SK-N-SH (cell line): ENCODE results near the gene STK39. TPM values are rescaled to one million over a fixed set of nuclear protein-coding genes. Genes with fewer than 3 reads are reported as not detected.

ENCODE experiments used
- CTCF ChIA-PET: fragments of 300-600, 350-600 bp; formaldehyde crosslinking; extraction: SDS; loops from one replicate; lab custom pipeline; 2021; lab: Yijun Ruan, JAX
- POLR2A ChIA-PET: fragments of 350-600 bp; sonication (Branson Sonifier 250); formaldehyde crosslinking; extraction: SDS; loops from one replicate; lab custom pipeline; 2020; ENCODE audit warnings: antibody characterized with exemption, inconsistent platforms; lab: Yijun Ruan, JAX
- DNase-seq: peaks from one replicate; pipeline ENCODE4 v3.0.0; 2012
- H2AFZ ChIP-seq: fragments of 200-600 bp; sonication (generic); 2 replicates; pipeline ENCODE4 v1.8.1; 2016; ENCODE audit warnings: antibody characterized with exemption, mild to moderate bottlenecking, low read depth
- H3F3A ChIP-seq: fragments of 200-600 bp; sonication (generic); replicated peaks from 2 replicates; pipeline ENCODE3; 2016; ENCODE audit warnings: antibody characterized with exemption, mild to moderate bottlenecking; ENCODE audit not compliant: insufficient read depth
- H3K27ac ChIP-seq, 2 experiments: fragments of 200-500 bp in 1 of 2; fragments of 200-600 bp in 1 of 2; sonication (Bioruptor generic) in 1 of 2; sonication (generic), shearing (Covaris generic) in 1 of 2; 2 replicates each; pipeline versions ENCODE4 v1.5.1 to v1.6.1; 2014 to 2016; ENCODE audit warnings: low read depth in 2 of 2, inconsistent platforms in 1 of 2, low read length in 1 of 2, mild to moderate bottlenecking in 1 of 2, mixed read lengths in 1 of 2
- H3K27me3 ChIP-seq: fragments of 200-600 bp; sonication (generic), shearing (Covaris generic); 2 replicates; pipeline ENCODE4 v1.6.1; 2016; ENCODE audit warnings: mixed run types; ENCODE audit not compliant: insufficient read depth
- H3K36me3 ChIP-seq, 2 experiments: fragments of 200-500 bp in 1 of 2; fragments of 200-600 bp in 1 of 2; sonication (Bioruptor generic) in 1 of 2; sonication (generic) in 1 of 2; replicated peaks in 1 of 2; 2 replicates each; pipeline versions ENCODE3 to v1.5.1; 2014 to 2016; ENCODE audit warnings: low read length in 1 of 2, mild to moderate bottlenecking in 1 of 2; ENCODE audit not compliant: insufficient read depth in 2 of 2, control insufficient read depth in 1 of 2
- H3K4me1 ChIP-seq, 2 experiments: fragments of 200-500 bp in 1 of 2; fragments of 200-600 bp in 1 of 2; sonication (Bioruptor generic) in 1 of 2; sonication (generic), shearing (Covaris generic) in 1 of 2; 2 replicates each; pipeline versions ENCODE4 v1.5.1 to v1.6.1; 2014 to 2016; ENCODE audit warnings: low read depth in 1 of 2, low read length in 1 of 2, mixed run types in 1 of 2; ENCODE audit not compliant: insufficient read depth in 2 of 2, control insufficient read depth in 1 of 2
- H3K4me2 ChIP-seq: fragments of 200-600 bp; sonication (generic), shearing (Covaris generic); 2 replicates; pipeline ENCODE4 v1.6.1; 2017; ENCODE audit warnings: mixed run types
- H3K4me3 ChIP-seq, 2 experiments: fragments of 200-500 bp in 1 of 2; fragments of 200-600 bp in 1 of 2; sonication (Bioruptor generic) in 1 of 2; sonication (generic), shearing (Covaris generic) in 1 of 2; 2 replicates each; pipeline versions ENCODE4 v1.5.1 to v1.8.1; 2014 to 2016; ENCODE audit warnings: low read depth in 2 of 2, inconsistent platforms in 1 of 2, low read length in 1 of 2, mild to moderate bottlenecking in 1 of 2, mixed read lengths in 1 of 2, moderate library complexity in 1 of 2
- H3K79me2 ChIP-seq: fragments of 200-600 bp; sonication (generic); 2 replicates; pipeline ENCODE4 v1.8.1; 2017; ENCODE audit warnings: mild to moderate bottlenecking; ENCODE audit not compliant: insufficient read depth
- H3K9ac ChIP-seq: fragments of 200-600 bp; sonication (generic); 2 replicates; pipeline ENCODE4 v1.6.1; 2017; ENCODE audit warnings: mixed run types
- H3K9me2 ChIP-seq: fragments of 200-600 bp; sonication (generic); 2 replicates; pipeline ENCODE4 v1.6.1; 2017; ENCODE audit warnings: mixed run types
- H3K9me3 ChIP-seq: fragments of 200-600 bp; sonication (generic); 2 replicates; pipeline ENCODE4 v1.6.1; 2017; ENCODE audit warnings: mixed run types, mild to moderate bottlenecking, moderate library complexity
- H4K20me1 ChIP-seq: fragments of 200-600 bp; sonication (generic); 2 replicates; pipeline ENCODE4 v1.6.1; 2017; ENCODE audit warnings: mild to moderate bottlenecking, mixed run types; ENCODE audit not compliant: insufficient read depth
- ELF1 ChIP-seq: IDR thresholded peaks from 2 replicates; pipeline ENCODE4 v1.4.0; 2012
- EP300 ChIP-seq, 2 experiments: IDR thresholded peaks; 2 replicates each; pipeline versions ENCODE4 v1.4.0 to v1.6.1; 2012; ENCODE audit warnings: borderline replicate concordance in 1 of 2, low read depth in 1 of 2, low read length in 1 of 2
- FOXM1 ChIP-seq: IDR thresholded peaks from 2 replicates; pipeline ENCODE4 v1.4.0; 2012; ENCODE audit warnings: low read depth, mild to moderate bottlenecking
- RAD21 ChIP-seq: IDR thresholded peaks from 2 replicates; pipeline ENCODE4 v1.6.1; 2012; ENCODE audit warnings: mild to moderate bottlenecking, low read length
- RXRA ChIP-seq: IDR thresholded peaks from 2 replicates; pipeline ENCODE4 v1.4.0; 2012; ENCODE audit warnings: low read depth, mild to moderate bottlenecking, borderline replicate concordance
- SMC3 ChIP-seq: IDR thresholded peaks from 2 replicates; pipeline ENCODE4 v1.6.1; 2012; ENCODE audit warnings: low read depth, low read length, improper control_type of control experiment
- TCF12 ChIP-seq: IDR thresholded peaks from 2 replicates; pipeline ENCODE4 v1.4.0; 2012
- WGBS: methylation state at CpG from one replicate; pipeline ENCODE4 v1.1.6; 2017; ENCODE audit warnings: low lambda C conversion rate; 5-methylcytosine and 5-hydroxymethylcytosine counted together
- polyA plus RNA-seq, 3 experiments: library from polyadenylated mRNA; depleted of rRNA; stranded (reverse); fragments of >200 nt; gene quantifications; 2 replicates each; pipeline ENCODE4 v1.2.3, GENCODE V29; 2012
- TF ChIP-seq, protein P1 (sequence below): fragments of 200-600 bp; sonication (generic); IDR thresholded peaks from 2 replicates; pipeline ENCODE4 v1.6.1; 2017; ENCODE audit warnings: antibody characterized with exemption, mild to moderate bottlenecking, moderate library complexity

The STK39 gene
- polyA plus RNA-seq, 1 of the 3 experiments (the other 2 are of a cell fraction), result 9.6 TPM

DNA sequence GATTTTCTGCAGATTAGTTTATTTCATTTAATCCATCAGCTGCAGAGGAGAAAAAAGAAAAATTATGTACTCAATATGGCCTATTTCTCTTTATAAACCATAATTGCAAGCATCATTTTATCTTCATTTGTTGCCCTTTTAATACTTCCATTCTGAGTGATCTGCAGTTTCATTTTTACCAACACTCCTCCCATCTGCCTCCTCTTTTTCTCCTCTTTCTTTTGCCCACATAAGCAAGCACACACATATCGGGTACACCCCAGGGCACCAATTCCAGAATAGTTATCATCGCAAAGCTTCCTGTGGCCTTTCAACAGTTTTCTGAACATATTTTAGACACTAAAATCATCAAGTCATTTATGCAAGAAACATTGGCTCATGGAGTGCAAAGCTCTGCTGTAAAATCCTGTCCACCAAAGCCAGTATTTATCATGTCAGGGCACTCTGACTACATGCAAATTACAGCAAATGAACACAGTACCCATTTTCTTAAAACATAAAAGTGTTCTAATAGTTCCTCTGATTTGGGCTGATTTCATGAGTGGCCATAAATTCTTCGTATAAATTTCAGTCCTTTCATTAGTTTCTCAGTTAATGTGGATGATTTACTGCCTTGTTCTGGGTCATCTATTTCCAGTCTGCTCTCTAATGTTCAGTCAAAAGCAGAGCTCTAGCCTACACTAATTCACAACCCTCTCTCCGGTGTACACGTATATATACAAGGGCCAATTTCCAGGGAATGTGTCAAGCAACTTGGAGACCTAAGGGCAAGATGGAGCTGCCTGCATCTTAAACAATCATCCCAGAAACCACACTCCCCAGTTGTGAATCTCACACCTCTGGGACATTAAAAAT, 281.3 kb downstream of the STK39 start:
- H4K20me1 ChIP-seq, result no peaks in the 10 kb centered on the region
- ChIA-PET POLR2A (no interaction called here), CTCF (interaction anchor here (0.5 to 5.3 kb wide), 16 partner anchors 14 to 702 kb away, joined by 3 to 60 read pairs (median 4); no protein-coding TSS in a partner anchor)
- no peaks in the 10 kb centered on the region for H3F3A ChIP-seq
- H3K4me1 ChIP-seq, result peaks cover 0 to 26% of the 10 kb centered on the region in 2 experiments; a peak in 2 of 4 replicates
- WGBS, result 92% methylated on average over 5 of the region's 5 CpGs
- peaks cover 2 to 8% of the 10 kb centered on the region in 2 experiments for H3K36me3 ChIP-seq
- DNase-seq, result no peak
- H3K9me2 ChIP-seq, result no peaks in the 10 kb centered on the region
- no peak overlapping the region for H2AFZ ChIP-seq
- H3K79me2 ChIP-seq, result no peaks in the 10 kb centered on the region
- no peaks in the 10 kb centered on the region for H3K27me3 ChIP-seq
- TF ChIP-seq TCF12 (no peak), RXRA (no peak), ELF1 (no peak)
- no peak overlapping the region for H3K4me2 ChIP-seq
- no peak overlapping the region for H3K4me3 ChIP-seq
- no peak overlapping the region for H3K9ac ChIP-seq
- H3K27ac ChIP-seq, result peak overlapping the region in 1 of 2 experiments; percentile 47; a peak in 1 of 4 replicates
- no peaks in the 10 kb centered on the region for H3K9me3 ChIP-seq

DNA sequence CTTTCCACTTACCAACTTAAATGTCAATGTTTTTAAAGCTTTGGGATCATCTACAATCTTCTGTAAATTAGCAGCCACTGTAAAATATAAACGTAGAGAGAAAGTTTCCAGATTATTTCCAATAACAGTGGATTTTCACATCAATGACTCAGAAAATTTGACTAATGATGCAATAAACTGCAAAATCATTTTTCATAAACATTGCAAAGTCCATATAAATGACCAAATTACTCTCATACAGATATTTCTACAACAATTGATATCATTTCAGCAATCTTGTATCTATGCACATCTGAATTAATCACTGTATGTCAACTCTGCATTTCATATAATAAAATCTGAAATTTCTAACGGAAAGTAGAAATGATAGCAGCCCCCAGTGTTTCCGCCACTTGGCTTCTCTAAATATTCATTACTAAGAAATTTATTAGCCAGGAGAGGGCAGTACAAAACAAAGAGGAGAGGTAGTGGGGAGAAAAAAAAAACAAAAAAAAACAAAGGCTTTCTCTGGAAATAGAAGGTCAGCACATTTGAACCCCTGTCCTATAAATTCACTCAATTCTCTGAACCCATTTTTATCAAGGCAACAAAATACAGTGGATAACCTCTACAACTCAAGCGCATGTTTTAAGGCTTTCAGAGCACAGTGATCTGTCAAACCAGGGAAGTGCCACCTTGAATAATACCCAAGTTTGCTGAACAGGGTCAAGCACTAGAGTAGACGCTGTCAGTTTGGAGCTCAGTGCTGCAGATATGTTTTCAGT, 282.6 kb downstream of the STK39 start:
- H2AFZ ChIP-seq, result no peak overlapping the region
- TF ChIP-seq SMC3, result peak; percentile 56
- TF ChIP-seq, protein P1, sequence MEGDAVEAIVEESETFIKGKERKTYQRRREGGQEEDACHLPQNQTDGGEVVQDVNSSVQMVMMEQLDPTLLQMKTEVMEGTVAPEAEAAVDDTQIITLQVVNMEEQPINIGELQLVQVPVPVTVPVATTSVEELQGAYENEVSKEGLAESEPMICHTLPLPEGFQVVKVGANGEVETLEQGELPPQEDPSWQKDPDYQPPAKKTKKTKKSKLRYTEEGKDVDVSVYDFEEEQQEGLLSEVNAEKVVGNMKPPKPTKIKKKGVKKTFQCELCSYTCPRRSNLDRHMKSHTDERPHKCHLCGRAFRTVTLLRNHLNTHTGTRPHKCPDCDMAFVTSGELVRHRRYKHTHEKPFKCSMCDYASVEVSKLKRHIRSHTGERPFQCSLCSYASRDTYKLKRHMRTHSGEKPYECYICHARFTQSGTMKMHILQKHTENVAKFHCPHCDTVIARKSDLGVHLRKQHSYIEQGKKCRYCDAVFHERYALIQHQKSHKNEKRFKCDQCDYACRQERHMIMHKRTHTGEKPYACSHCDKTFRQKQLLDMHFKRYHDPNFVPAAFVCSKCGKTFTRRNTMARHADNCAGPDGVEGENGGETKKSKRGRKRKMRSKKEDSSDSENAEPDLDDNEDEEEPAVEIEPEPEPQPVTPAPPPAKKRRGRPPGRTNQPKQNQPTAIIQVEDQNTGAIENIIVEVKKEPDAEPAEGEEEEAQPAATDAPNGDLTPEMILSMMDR, result peak; percentile 59
- TF ChIP-seq FOXM1, result no peak
- TF ChIP-seq EP300 (IDR thresholded peaks at IDR 0.05; ENCODE audit: borderline replicate concordance in 1 of 2, low read depth in 1 of 2, low read length in 1 of 2), result no peak
- peak; percentile 74 for TF ChIP-seq RAD21
- no peak overlapping the region for H3K4me3 ChIP-seq
- no peaks in the 10 kb centered on the region for H3K79me2 ChIP-seq
- peak overlapping the region in 1 of 2 experiments; percentile 62; a peak in 2 of 4 replicates for H3K27ac ChIP-seq
- H3F3A ChIP-seq, result no peaks in the 10 kb centered on the region
- ChIA-PET POLR2A (no interaction called here), CTCF (interaction anchor here (0.5 to 5.3 kb wide), 14 partner anchors 12 to 1424 kb away, joined by 3 to 60 read pairs (median 4); no protein-coding TSS in a partner anchor)
- peak; percentile 22 for DNase-seq
- H3K27me3 ChIP-seq, result no peaks in the 10 kb centered on the region
- 88% methylated on average over 5 of the region's 5 CpGs for WGBS
- no peaks in the 10 kb centered on the region for H3K9me3 ChIP-seq
- H3K4me1 ChIP-seq, result peaks cover 0 to 26% of the 10 kb centered on the region in 2 experiments; a peak in 2 of 4 replicates
- no peak overlapping the region for H3K9ac ChIP-seq
- no peak overlapping the region for H3K4me2 ChIP-seq
- peaks cover 2 to 8% of the 10 kb centered on the region in 2 experiments for H3K36me3 ChIP-seq
- no peaks in the 10 kb centered on the region for H4K20me1 ChIP-seq
- H3K9me2 ChIP-seq, result no peaks in the 10 kb centered on the region
